ENCODE results near the gene ATF7. TPM values are rescaled to one million over a fixed set of nuclear protein-coding genes. Genes with fewer than 3 reads are reported as not detected.

ATF7 gene
- total and polyA plus RNA-seq, 2 of the 13 experiments (the other 11 are each of a cell fraction or from before 2014, with no cell fraction given): 9.6 to 16.2 TPM

- TF ChIP-seq, protein P1, sequence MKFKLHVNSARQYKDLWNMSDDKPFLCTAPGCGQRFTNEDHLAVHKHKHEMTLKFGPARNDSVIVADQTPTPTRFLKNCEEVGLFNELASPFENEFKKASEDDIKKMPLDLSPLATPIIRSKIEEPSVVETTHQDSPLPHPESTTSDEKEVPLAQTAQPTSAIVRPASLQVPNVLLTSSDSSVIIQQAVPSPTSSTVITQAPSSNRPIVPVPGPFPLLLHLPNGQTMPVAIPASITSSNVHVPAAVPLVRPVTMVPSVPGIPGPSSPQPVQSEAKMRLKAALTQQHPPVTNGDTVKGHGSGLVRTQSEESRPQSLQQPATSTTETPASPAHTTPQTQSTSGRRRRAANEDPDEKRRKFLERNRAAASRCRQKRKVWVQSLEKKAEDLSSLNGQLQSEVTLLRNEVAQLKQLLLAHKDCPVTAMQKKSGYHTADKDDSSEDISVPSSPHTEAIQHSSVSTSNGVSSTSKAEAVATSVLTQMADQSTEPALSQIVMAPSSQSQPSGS (CRISPR knock-in tag; IDR thresholded peaks at IDR 0.05): 0 out of 2 replicates have a peak, but pooled peaks have one; percentile 58
- TF ChIP-seq MEF2D (CRISPR knock-in tag; IDR thresholded peaks at IDR 0.05) (no peak), TAF1 (CRISPR knock-in tag; IDR thresholded peaks at IDR 0.05) (peak; percentile 38; the same call in 1 of the 2 replicates), ZNF33A (CRISPR knock-in tag; IDR thresholded peaks at IDR 0.05; ENCODE audit: borderline replicate concordance) (no peak), NCOA1 (CRISPR knock-in tag; IDR thresholded peaks at IDR 0.05) (peak; percentile 39; the same call in 1 of the 2 replicates), ZNF484 (CRISPR knock-in tag; IDR thresholded peaks at IDR 0.05; ENCODE audit: borderline replicate concordance, low read depth) (no peak), ZNF232 (CRISPR knock-in tag; IDR thresholded peaks at IDR 0.05; ENCODE audit: borderline replicate concordance) (no peak), ZNF75D (CRISPR knock-in tag; IDR thresholded peaks at IDR 0.05; ENCODE audit: borderline replicate concordance) (no peak), ISL2 (CRISPR knock-in tag; IDR thresholded peaks at IDR 0.05) (peak; percentile 61; the same call in 1 of the 2 replicates), ZNF430 (CRISPR knock-in tag; IDR thresholded peaks at IDR 0.05) (peak; percentile 54; the same call in 1 of the 2 replicates), SP4 (CRISPR knock-in tag; IDR thresholded peaks at IDR 0.05) (no peak), SNAPC4 (CRISPR knock-in tag; IDR thresholded peaks at IDR 0.05) (no peak)
- TF ChIP-seq, protein P2, sequence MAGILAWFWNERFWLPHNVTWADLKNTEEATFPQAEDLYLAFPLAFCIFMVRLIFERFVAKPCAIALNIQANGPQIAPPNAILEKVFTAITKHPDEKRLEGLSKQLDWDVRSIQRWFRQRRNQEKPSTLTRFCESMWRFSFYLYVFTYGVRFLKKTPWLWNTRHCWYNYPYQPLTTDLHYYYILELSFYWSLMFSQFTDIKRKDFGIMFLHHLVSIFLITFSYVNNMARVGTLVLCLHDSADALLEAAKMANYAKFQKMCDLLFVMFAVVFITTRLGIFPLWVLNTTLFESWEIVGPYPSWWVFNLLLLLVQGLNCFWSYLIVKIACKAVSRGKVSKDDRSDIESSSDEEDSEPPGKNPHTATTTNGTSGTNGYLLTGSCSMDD (CRISPR knock-in tag; IDR thresholded peaks at IDR 0.05): no peak
- TF ChIP-seq, protein P3, sequence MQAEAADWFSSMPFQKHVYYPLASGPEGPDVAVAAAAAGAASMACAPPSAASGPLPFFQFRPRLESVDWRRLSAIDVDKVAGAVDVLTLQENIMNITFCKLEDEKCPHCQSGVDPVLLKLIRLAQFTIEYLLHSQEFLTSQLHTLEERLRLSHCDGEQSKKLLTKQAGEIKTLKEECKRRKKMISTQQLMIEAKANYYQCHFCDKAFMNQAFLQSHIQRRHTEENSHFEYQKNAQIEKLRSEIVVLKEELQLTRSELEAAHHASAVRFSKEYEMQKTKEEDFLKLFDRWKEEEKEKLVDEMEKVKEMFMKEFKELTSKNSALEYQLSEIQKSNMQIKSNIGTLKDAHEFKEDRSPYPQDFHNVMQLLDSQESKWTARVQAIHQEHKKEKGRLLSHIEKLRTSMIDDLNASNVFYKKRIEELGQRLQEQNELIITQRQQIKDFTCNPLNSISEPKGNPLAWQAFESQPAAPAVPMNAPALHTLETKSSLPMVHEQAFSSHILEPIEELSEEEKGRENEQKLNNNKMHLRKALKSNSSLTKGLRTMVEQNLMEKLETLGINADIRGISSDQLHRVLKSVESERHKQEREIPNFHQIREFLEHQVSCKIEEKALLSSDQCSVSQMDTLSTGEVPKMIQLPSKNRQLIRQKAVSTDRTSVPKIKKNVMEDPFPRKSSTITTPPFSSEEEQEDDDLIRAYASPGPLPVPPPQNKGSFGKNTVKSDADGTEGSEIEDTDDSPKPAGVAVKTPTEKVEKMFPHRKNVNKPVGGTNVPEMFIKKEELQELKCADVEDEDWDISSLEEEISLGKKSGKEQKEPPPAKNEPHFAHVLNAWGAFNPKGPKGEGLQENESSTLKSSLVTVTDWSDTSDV (CRISPR knock-in tag; IDR thresholded peaks at IDR 0.05): 0 out of 2 replicates have a peak, but pooled peaks have one; percentile 42
These were observed 133.2 kb downstream of the ATF7 start (continued) for GRCh38 chr12:53492830-53493609.

All from HepG2 (cell line).